Memory B cell (primary cell): ENCODE measurements around the gene GPI.
"Not testable (repeated sequence)": the region's sequence is repeated elsewhere in the genome, so short reads cannot be mapped to it uniquely, and the experiment has no call there.

Source experiments
- ATAC-seq: fragments of 150-1000 bp; cut with Tn5 transposase; 2 replicates; pipeline ENCODE4 v1.10.0; 2021; ENCODE audit warnings: low read depth, mild to moderate bottlenecking, moderate library complexity
- DNase-seq, 2 donors: peaks; one replicate each; pipeline ENCODE4 v3.0.0; 2022; ENCODE audit warnings: low spot score in 2 of 2
- H3K27ac Mint-ChIP-seq: one replicate; pipeline ENCODE4 v1.8.0; 2022; ENCODE audit warnings: mild to moderate bottlenecking, moderate library complexity, mixed read lengths
- H3K27me3 Mint-ChIP-seq: one replicate; pipeline ENCODE4 v1.8.0; 2022; ENCODE audit warnings: mixed read lengths
- H3K36me3 Mint-ChIP-seq: one replicate; pipeline ENCODE4 v1.8.0; 2022; ENCODE audit warnings: mild to moderate bottlenecking, mixed read lengths
- H3K4me1 Mint-ChIP-seq: one replicate; pipeline ENCODE4 v1.8.0; 2022; ENCODE audit warnings: mixed read lengths
- H3K4me3 Mint-ChIP-seq: one replicate; pipeline ENCODE4 v1.8.0; 2022; ENCODE audit warnings: mild to moderate bottlenecking, moderate library complexity, mixed read lengths
- H3K9me3 Mint-ChIP-seq: one replicate; pipeline ENCODE4 v1.8.0; 2022; ENCODE audit warnings: mixed read lengths

Gene GPI

GRCh38 chr19:34366738-34367623 lies 2.0 kb downstream of the GPI start:
- Mint-ChIP-seq H3K27ac (no peak overlapping the region), H3K9me3 (no peaks in the 10 kb centered on the region), H3K4me1 (peaks cover 20% of the 10 kb centered on the region), H3K27me3 (no peaks in the 10 kb centered on the region), H3K36me3 (peaks cover 15% of the 10 kb centered on the region), H3K4me3 (peak overlapping the region; percentile 69)
- no peak for DNase-seq
- no peak for ATAC-seq

DNA sequence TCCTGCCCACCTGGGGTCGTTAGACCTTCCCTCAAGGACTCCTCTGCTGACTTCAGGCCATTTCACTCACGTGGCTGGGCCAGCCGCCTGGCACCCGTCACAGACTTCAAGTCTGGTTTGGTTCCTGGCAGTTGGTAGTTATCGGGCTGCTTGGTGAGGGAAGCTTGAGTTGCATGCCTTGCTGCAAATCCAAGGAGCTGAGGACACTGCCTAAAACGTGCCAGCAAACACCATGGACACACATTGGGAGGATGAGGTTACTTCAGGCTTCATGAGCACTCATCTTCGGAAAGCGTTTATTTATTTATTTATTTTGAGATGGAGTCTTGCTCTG lies 2.6 kb downstream of the GPI start:
- ATAC-seq (no peak), DNase-seq (no peak)
- Mint-ChIP-seq H3K27ac (no peak overlapping the region), H3K27me3 (no peaks in the 10 kb centered on the region), H3K36me3 (peaks cover 15% of the 10 kb centered on the region), H3K4me3 (no peak overlapping the region), H3K9me3 (no peaks in the 10 kb centered on the region), H3K4me1 (peaks cover 20% of the 10 kb centered on the region)

DNA sequence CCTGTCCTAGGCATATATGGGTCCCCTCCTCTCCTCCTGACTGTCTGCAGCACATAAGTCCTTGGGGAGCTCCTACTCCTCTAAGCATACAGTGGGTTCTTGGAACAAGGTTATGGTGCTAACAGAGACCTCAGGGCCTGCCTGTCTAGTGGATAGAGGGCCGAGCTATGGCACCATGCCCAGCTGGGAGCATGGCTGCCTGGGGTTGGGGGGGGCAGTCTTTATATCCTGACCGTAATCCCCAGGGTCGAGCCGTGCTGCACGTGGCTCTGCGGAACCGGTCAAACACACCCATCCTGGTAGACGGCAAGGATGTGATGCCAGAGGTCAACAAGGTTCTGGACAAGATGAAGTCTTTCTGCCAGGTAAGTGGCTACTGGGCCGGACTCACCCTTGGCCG lies 3.3 kb downstream of the GPI start:
- Mint-ChIP-seq H3K27me3 (no peaks in the 10 kb centered on the region), H3K9me3 (no peaks in the 10 kb centered on the region), H3K4me1 (peaks cover 20% of the 10 kb centered on the region), H3K4me3 (no peak overlapping the region), H3K36me3 (peaks cover 15% of the 10 kb centered on the region), H3K27ac (no peak overlapping the region)
- DNase-seq (no peak), ATAC-seq (no peak)

- Mint-ChIP-seq H3K4me1 (peaks cover 20% of the 10 kb centered on the region), H3K36me3 (peaks cover 16% of the 10 kb centered on the region)
- H3K27me3 Mint-ChIP-seq, ATAC-seq, DNase-seq, H3K27ac Mint-ChIP-seq, H3K4me3 Mint-ChIP-seq, H3K9me3 Mint-ChIP-seq: not testable (repeated sequence)
Observed at GRCh38 chr19:34369166-34369565, 4.2 kb downstream of the GPI start.

DNA sequence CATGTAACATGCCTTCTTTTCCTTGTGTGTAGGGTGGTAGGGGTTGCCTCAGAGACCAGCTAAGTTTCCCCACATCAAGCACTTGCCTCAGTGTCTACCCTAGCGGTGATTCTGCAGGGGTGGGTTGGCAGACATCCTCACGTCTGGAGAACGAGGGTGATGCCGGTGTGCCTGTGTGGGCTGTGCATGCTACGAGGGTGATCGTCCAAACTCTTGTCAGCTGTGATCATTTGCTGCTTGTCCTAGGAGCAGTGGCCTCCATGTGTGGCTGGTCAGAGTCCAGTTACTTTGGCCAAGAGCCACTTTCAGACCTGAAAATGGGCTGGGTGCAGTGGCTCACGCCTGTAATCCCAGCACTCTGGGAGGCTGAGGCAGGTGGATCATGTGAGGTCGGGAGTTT lies 5.1 kb downstream of the GPI start:
- Mint-ChIP-seq H3K4me1 (peaks cover 15% of the 10 kb centered on the region), H3K27ac (no peak overlapping the region), H3K27me3 (no peaks in the 10 kb centered on the region), H3K9me3 (no peaks in the 10 kb centered on the region), H3K36me3 (peaks cover 21% of the 10 kb centered on the region), H3K4me3 (no peak overlapping the region)
- DNase-seq: no peak
- ATAC-seq: no peak

GRCh38 chr19:34370983-34371382 lies 6.0 kb downstream of the GPI start:
- no peak overlapping the region for H3K27ac Mint-ChIP-seq
- H3K27me3 Mint-ChIP-seq: no peaks in the 10 kb centered on the region
- peaks cover 23% of the 10 kb centered on the region for H3K36me3 Mint-ChIP-seq
- DNase-seq (no peak), ATAC-seq (no peak)
- no peak overlapping the region for H3K4me3 Mint-ChIP-seq
- no peaks in the 10 kb centered on the region for H3K9me3 Mint-ChIP-seq
- peaks cover 10% of the 10 kb centered on the region for H3K4me1 Mint-ChIP-seq

DNA sequence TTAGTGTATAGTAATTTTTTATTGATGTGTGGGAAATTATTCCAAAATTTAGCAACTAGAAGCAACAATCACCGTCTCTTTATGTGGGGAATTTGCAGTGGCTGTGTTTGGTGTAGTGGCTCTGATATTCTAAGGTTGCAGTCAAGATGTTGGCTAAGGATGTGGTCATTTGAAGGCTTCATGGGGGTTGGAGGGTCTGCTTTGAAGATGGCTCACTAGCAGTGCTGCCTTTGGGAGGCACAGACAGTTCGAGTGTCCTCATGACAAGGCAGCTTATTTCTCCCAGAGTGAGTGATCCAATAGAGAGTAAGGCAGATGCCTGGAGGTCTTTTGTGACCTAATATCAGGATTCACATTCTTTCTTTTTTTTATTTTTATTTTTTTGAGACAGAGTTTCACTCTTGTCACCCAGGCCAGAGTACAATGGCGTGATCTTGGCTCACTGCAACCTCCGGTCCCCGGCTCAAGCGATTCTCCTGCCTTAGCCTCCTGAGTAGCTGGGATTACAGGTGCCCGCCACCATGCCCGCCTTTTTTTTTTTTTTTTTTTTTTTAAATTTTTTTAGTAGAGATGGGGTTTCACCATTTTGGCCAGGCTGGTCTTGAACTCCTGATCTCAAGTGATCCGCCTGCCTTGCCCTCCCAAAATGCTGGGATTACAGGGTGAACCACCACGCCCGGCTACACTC lies 8.7 kb downstream of the GPI start:
- peaks cover 3% of the 10 kb centered on the region for H3K4me1 Mint-ChIP-seq
- peak overlapping the region; percentile 82 for H3K27ac Mint-ChIP-seq
- H3K4me3 Mint-ChIP-seq: no peak overlapping the region
- no peaks in the 10 kb centered on the region for H3K9me3 Mint-ChIP-seq
- ATAC-seq (no peak), DNase-seq (no peak)
- no peaks in the 10 kb centered on the region for H3K27me3 Mint-ChIP-seq
- H3K36me3 Mint-ChIP-seq: peaks cover 26% of the 10 kb centered on the region

DNA sequence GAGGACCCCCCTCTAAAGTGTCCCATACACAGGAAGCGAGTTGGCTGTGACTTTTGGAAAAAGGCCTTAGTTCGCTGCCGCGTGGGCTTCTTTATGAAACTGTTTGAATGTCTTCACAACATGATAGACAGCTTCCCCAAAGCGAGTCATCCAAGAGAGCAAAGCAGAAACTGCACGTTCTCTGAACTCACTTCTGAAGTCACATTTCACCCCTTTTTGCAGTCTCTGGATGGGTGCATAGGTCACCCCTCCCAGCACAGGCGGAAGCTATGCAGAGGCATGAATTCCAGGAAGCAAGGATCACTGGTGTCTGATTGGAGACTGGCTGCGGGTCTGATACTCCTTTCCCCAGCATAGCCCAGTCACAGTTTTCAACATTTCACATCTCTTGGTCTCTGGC lies 10.6 kb downstream of the GPI start:
- H3K4me3 Mint-ChIP-seq: no peak overlapping the region
- H3K36me3 Mint-ChIP-seq: peaks cover 28% of the 10 kb centered on the region
- H3K27me3 Mint-ChIP-seq: no peaks in the 10 kb centered on the region
- H3K9me3 Mint-ChIP-seq: no peaks in the 10 kb centered on the region
- no peak overlapping the region for H3K27ac Mint-ChIP-seq
- no peak for DNase-seq
- H3K4me1 Mint-ChIP-seq: peaks cover 3% of the 10 kb centered on the region
- ATAC-seq: no peak

DNA sequence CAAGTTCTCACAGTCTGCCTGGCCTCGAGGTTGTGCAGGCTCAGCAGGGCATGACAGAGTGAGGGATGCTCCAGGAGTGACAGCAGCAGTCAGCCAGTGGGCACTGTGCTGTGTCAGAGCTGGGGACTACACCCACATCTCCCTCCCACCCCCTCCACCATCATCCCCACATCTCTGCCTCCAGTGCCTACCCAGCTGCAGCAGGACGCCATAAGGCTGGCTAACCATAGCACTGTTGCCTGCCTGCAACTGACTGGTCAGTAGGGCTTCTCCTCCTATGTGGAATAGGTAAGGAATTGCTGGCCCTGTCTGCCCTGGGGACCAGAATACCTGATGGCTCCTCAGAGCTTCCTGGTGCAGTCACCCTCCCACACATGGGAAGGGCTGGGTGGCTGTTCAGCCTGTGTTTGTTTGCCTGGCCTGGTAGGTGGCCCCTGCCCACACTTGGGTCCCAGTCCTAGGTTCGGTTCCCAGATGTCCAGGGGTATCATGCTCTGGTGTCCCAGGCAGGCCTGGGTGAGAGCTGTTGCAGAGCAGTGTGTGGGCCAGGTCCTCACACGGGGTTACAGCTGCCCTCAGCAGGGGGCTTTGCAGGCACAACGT lies 15.7 kb downstream of the GPI start:
- DNase-seq (no peak), ATAC-seq (no peak)
- no peaks in the 10 kb centered on the region for H3K4me1 Mint-ChIP-seq
- H3K9me3 Mint-ChIP-seq: no peaks in the 10 kb centered on the region
- H3K27me3 Mint-ChIP-seq: no peaks in the 10 kb centered on the region
- no peak overlapping the region for H3K27ac Mint-ChIP-seq
- peaks cover 40% of the 10 kb centered on the region for H3K36me3 Mint-ChIP-seq
- no peak overlapping the region for H3K4me3 Mint-ChIP-seq

GRCh38 chr19:34381399-34382251 lies 16.6 kb downstream of the GPI start:
- Mint-ChIP-seq H3K27ac (no peak overlapping the region), H3K36me3 (peaks cover 38% of the 10 kb centered on the region), H3K9me3 (no peaks in the 10 kb centered on the region), H3K27me3 (no peaks in the 10 kb centered on the region), H3K4me3 (no peak overlapping the region), H3K4me1 (no peaks in the 10 kb centered on the region)
- ATAC-seq (no peak), DNase-seq (no peak)

GRCh38 chr19:34382471-34382870 lies 17.5 kb downstream of the GPI start:
- Mint-ChIP-seq H3K27me3 (no peaks in the 10 kb centered on the region), H3K36me3 (peaks cover 35% of the 10 kb centered on the region), H3K27ac (no peak overlapping the region), H3K4me3 (no peak overlapping the region), H3K9me3 (no peaks in the 10 kb centered on the region), H3K4me1 (no peaks in the 10 kb centered on the region)
- ATAC-seq (no peak), DNase-seq (no peak)

GRCh38 chr19:34383599-34383998 lies 18.6 kb downstream of the GPI start:
- peaks cover 33% of the 10 kb centered on the region for H3K36me3 Mint-ChIP-seq
- DNase-seq (no peak), ATAC-seq (no peak)
- H3K9me3 Mint-ChIP-seq: no peaks in the 10 kb centered on the region
- no peaks in the 10 kb centered on the region for H3K4me1 Mint-ChIP-seq
- no peak overlapping the region for H3K4me3 Mint-ChIP-seq
- H3K27me3 Mint-ChIP-seq: no peaks in the 10 kb centered on the region
- no peak overlapping the region for H3K27ac Mint-ChIP-seq

DNA sequence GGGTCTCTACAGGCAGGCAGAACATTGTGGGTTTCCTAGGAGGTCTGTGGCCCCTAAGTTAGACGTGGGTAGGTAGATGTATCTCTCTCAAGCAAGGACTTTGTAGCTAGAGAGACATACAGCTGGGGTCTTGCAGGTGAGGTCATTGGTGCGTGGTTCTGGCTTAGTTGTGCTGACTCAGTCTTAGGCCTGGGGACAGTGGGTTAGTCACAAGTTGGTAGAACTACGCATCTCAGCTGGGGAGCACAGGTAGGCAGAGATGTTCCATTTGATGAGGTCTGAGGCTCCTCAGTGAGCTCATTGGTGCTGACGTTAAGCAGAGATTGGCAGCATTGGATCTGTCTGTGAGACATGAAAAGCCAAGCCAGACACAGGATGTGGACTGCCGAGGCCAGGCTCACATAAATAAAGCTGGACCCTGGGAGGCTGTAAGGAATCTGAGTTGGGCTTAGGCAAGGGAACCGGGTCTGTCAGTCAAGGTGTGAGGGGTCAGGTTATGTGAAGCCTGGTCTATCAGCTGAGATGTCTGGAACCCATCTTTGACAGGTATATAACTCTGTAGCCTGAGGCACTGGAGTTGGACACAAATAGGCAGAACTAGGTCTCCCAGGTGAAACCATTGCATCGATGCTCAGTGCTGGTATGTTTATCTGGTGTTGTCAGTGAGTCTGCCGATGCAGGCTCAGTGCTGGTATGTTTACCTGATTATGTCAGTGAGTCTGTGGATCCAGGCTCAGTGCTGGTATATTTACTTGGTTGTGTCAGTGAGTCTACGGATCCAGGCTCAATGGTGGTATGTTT lies 21.8 kb downstream of the GPI start:
- ATAC-seq: no peak
- Mint-ChIP-seq H3K4me1 (no peaks in the 10 kb centered on the region), H3K9me3 (no peaks in the 10 kb centered on the region), H3K27me3 (no peaks in the 10 kb centered on the region), H3K36me3 (peaks cover 17% of the 10 kb centered on the region), H3K4me3 (no peak overlapping the region), H3K27ac (no peak overlapping the region)
- DNase-seq: no peak
